ENCODE results near the gene STX3.

STX3 gene

GRCh38 chr11:59812220-59812619 is 57.0 kb downstream of the STX3 start:
- Histone ChIP-seq H3K9me2 (replicated peaks; ENCODE audit: control insufficient read depth, low read length) (no peaks in the 10 kb centered on the region), H3K4me1 (ENCODE audit: control insufficient read depth, low read length) (peaks cover 55% of the 10 kb centered on the region), H3K9me3 (ENCODE audit: control insufficient read depth, insufficient read depth, low read length) (no peaks in the 10 kb centered on the region), H3F3A (ENCODE audit: control insufficient read depth, insufficient read depth) (0 out of 2 replicates have a peak, but pooled peaks cover 2% of the 10 kb centered on the region), H3K79me2 (ENCODE audit: control insufficient read depth, low read length) (peaks cover 27% of the 10 kb centered on the region), H3K4me2 (ENCODE audit: low read length) (no peak overlapping the region), H3K27ac (ENCODE audit: low read depth, low read length) (no peak overlapping the region), H3K4me3 (ENCODE audit: low read length) (no peak overlapping the region), H4K20me1 (ENCODE audit: control insufficient read depth, insufficient read depth, low read depth, low read length) (no peaks in the 10 kb centered on the region), H3K36me3 (ENCODE audit: control insufficient read depth, low read length) (peaks cover 24% of the 10 kb centered on the region), H3K27me3 (ENCODE audit: control insufficient read depth, low read length) (no peaks in the 10 kb centered on the region)
- TF ChIP-seq, protein P1, sequence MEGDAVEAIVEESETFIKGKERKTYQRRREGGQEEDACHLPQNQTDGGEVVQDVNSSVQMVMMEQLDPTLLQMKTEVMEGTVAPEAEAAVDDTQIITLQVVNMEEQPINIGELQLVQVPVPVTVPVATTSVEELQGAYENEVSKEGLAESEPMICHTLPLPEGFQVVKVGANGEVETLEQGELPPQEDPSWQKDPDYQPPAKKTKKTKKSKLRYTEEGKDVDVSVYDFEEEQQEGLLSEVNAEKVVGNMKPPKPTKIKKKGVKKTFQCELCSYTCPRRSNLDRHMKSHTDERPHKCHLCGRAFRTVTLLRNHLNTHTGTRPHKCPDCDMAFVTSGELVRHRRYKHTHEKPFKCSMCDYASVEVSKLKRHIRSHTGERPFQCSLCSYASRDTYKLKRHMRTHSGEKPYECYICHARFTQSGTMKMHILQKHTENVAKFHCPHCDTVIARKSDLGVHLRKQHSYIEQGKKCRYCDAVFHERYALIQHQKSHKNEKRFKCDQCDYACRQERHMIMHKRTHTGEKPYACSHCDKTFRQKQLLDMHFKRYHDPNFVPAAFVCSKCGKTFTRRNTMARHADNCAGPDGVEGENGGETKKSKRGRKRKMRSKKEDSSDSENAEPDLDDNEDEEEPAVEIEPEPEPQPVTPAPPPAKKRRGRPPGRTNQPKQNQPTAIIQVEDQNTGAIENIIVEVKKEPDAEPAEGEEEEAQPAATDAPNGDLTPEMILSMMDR (IDR thresholded peaks at IDR 0.05; ENCODE audit: low read depth, low read length, poor library complexity, severe bottlenecking) = no peak
- TF ChIP-seq EZH2phosphoT487 (IDR thresholded peaks at IDR 0.05; ENCODE audit: borderline replicate concordance, low read length) = no peak

DNA sequence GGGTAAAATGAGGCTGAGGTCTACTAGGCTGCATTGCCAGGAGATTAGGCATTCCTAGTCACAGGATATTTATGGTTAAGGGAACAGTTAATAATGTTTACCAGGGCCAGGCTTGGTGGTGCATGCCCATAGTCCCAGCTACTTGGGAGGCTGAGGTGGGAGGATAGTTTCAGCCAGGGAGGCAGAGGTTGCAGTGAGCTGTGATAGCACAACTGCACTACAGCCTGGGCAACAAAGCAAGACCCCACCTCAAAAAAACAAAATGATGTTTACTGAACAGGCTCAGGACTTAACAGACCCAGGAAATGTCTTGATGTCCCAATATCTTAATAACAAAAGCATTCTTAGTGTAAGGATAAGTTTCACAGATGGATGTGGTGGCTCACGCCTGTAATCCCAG is 58.2 kb downstream of the STX3 start:
- Histone ChIP-seq H3K27ac (ENCODE audit: low read depth, low read length) (no peak overlapping the region), H3K36me3 (ENCODE audit: control insufficient read depth, low read length) (peaks cover 12% of the 10 kb centered on the region), H3K4me2 (ENCODE audit: low read length) (no peak overlapping the region), H3K9me2 (replicated peaks; ENCODE audit: control insufficient read depth, low read length) (no peaks in the 10 kb centered on the region), H3F3A (ENCODE audit: control insufficient read depth, insufficient read depth) (peaks cover 2% of the 10 kb centered on the region; the same call in 1 of the 2 replicates), H3K9me3 (ENCODE audit: control insufficient read depth, insufficient read depth, low read length) (no peaks in the 10 kb centered on the region), H3K4me1 (ENCODE audit: control insufficient read depth, low read length) (peaks cover 66% of the 10 kb centered on the region), H3K27me3 (ENCODE audit: control insufficient read depth, low read length) (no peaks in the 10 kb centered on the region), H3K4me3 (ENCODE audit: low read length) (no peak overlapping the region), H4K20me1 (ENCODE audit: control insufficient read depth, insufficient read depth, low read depth, low read length) (no peaks in the 10 kb centered on the region), H3K79me2 (ENCODE audit: control insufficient read depth, low read length) (peaks cover 22% of the 10 kb centered on the region)
- TF ChIP-seq, protein P1 (IDR thresholded peaks at IDR 0.05; ENCODE audit: low read depth, low read length, poor library complexity, severe bottlenecking) = no peak
- no peak for TF ChIP-seq EZH2phosphoT487 (IDR thresholded peaks at IDR 0.05; ENCODE audit: borderline replicate concordance, low read length)

DNA sequence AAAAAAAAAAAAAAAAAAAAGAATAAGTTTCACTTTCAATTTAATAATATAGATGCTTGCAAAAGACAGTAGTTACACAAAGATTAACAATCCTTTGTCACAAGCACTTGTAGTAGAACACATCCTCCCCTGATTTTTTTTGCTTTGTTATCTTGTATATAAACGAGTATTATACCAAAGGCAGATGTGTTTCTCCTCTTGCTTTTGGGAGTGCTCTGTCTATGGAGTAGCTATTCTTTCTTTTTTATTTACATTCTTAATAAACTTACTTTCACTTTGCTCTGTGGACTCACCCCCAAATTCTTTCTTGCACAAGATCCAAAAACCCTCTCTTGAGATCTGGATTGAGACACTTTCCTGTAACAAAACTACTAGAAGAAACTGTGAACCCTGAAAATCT is 58.8 kb downstream of the STX3 start:
- Histone ChIP-seq H3K4me3 (ENCODE audit: low read length) (peak overlapping the region; percentile 9; the same call in 1 of the 2 replicates), H3K27ac (ENCODE audit: low read depth, low read length) (peak overlapping the region; percentile 17; the same call in 1 of the 2 replicates), H3K4me1 (ENCODE audit: control insufficient read depth, low read length) (peaks cover 66% of the 10 kb centered on the region), H4K20me1 (ENCODE audit: control insufficient read depth, insufficient read depth, low read depth, low read length) (no peaks in the 10 kb centered on the region), H3K27me3 (ENCODE audit: control insufficient read depth, low read length) (no peaks in the 10 kb centered on the region), H3K9me2 (replicated peaks; ENCODE audit: control insufficient read depth, low read length) (no peaks in the 10 kb centered on the region), H3K79me2 (ENCODE audit: control insufficient read depth, low read length) (peaks cover 15% of the 10 kb centered on the region), H3K4me2 (ENCODE audit: low read length) (peak overlapping the region; percentile 46), H3K36me3 (ENCODE audit: control insufficient read depth, low read length) (peaks cover 6% of the 10 kb centered on the region), H3F3A (ENCODE audit: control insufficient read depth, insufficient read depth) (no peaks in the 10 kb centered on the region; the same call in 1 of the 2 replicates), H3K9me3 (ENCODE audit: control insufficient read depth, insufficient read depth, low read length) (no peaks in the 10 kb centered on the region)
- TF ChIP-seq, protein P1 (IDR thresholded peaks at IDR 0.05; ENCODE audit: low read depth, low read length, poor library complexity, severe bottlenecking) = no peak
- TF ChIP-seq EZH2phosphoT487 (IDR thresholded peaks at IDR 0.05; ENCODE audit: borderline replicate concordance, low read length) = no peak
